Activated CD4-positive, alpha-beta T cell treated with anti-CD3 and anti-CD28 coated beads for 36 hours (primary cell): ENCODE results near the gene UNC45A. TPM values are rescaled to one million over a fixed set of nuclear protein-coding genes. Genes with fewer than 3 reads are reported as not detected.
A peak's percentile ranks its signal among the peaks of the same experiment; 100 is the strongest.

Source experiments
- ATAC-seq: fragments of 200-7000 bp; cut with Tn5 transposase; one replicate; pipeline ENCODE4 v1.10.0; 2021; ENCODE audit warnings: mild to moderate bottlenecking, moderate library complexity
- CTCF ChIA-PET: fragments of 350-600 bp; sonication (Branson Sonifier 250); formaldehyde crosslinking; loops from one replicate; lab custom pipeline; 2021; ENCODE audit warnings: antibody characterized with exemption; lab: Charles Lee
- POLR2A ChIA-PET: fragments of 350-600 bp; sonication (Branson Sonifier 250); formaldehyde crosslinking; loops from one replicate; lab custom pipeline; 2021; ENCODE audit warnings: antibody characterized with exemption, inconsistent platforms; lab: Charles Lee
- DNase-seq: peaks from one replicate; pipeline ENCODE4 v3.0.0-alpha.2; 2020
- H3K27ac Mint-ChIP-seq: one replicate; pipeline ENCODE4 v1.8.0; 2021; ENCODE audit warnings: mixed read lengths
- H3K27me3 Mint-ChIP-seq: one replicate; pipeline ENCODE4 v1.8.0; 2021; ENCODE audit warnings: mixed read lengths
- H3K36me3 Mint-ChIP-seq: one replicate; pipeline ENCODE4 v1.8.0; 2021; ENCODE audit warnings: low read depth, mixed read lengths
- H3K4me1 Mint-ChIP-seq: one replicate; pipeline ENCODE4 v1.8.0; 2021; ENCODE audit warnings: mixed read lengths
- H3K4me3 Mint-ChIP-seq: one replicate; pipeline ENCODE4 v1.8.0; 2021; ENCODE audit warnings: mild to moderate bottlenecking, moderate library complexity, mixed read lengths
- H3K9me3 Mint-ChIP-seq: one replicate; pipeline ENCODE4 v1.8.0; 2021; ENCODE audit warnings: low read depth, mixed read lengths
- intact Hi-C, 2 experiments: fragments of 100-400 bp; cut with DNase I in 1 of 2; cut with micrococcal nuclease in 1 of 2; formaldehyde crosslinking; loops; one replicate each; pipeline versions ENCODE4 v1.14.2 to v1.15.1; 2022 to 2024; cut with DNase I, micrococcal nuclease
- total RNA-seq, 2 experiments: library from RNA; stranded (reverse); gene quantifications; one replicate each; pipeline ENCODE4 v1.2.3, GENCODE V29; 2021

UNC45A gene
- total RNA-seq, 2 experiments from 2014 or later: 51.4 to 65.6 TPM

GRCh38 chr15:90931828-90932659 lies 3.0 kb upstream of the UNC45A start, which contains the start of gene HDDC3:
Gene HDDC3 (minus strand): TSS chr15:90932549. CDS start chr15:90932540, 9 bp downstream.
- peak; percentile 68 for ATAC-seq
- Mint-ChIP-seq H3K4me3 (peak within 1 kb of the TSS; percentile 99), H3K4me1 (peaks cover 47% of the 10 kb centered on the region), H3K9me3 (no peaks in the 10 kb centered on the region), H3K36me3 (peaks cover 26% of the 10 kb centered on the region), H3K27me3 (no peaks in the 10 kb centered on the region), H3K27ac (peak within 1 kb of the TSS; percentile 99)
- ChIA-PET POLR2A (interaction anchor here (0.6 to 2.2 kb wide), 16 partner anchors 9 to 699 kb away, joined by 3 to 15 read pairs (median 4); partner anchors contain the start of genes BLM, CIB1, IQGAP1 and MAN2A2), CTCF (interaction anchor here (0.5 to 11.3 kb wide), 54 partner anchors 9 to 745 kb away, joined by 3 to 164 read pairs (median 4); partner anchors contain the start of genes BLM, FES, IQGAP1 and MAN2A2)
- DNase-seq: peak; percentile 96
- intact Hi-C loops: loop anchor here (1.0 to 10.0 kb wide), 13 partner anchors 29 to 1970 kb away; partner anchors contain the start of genes NGRN (in 2 of the 2), AP3S2 (in 1 of the 2), CHD2 (in 1 of the 2) and IDH2 (in 1 of the 2)

DNA sequence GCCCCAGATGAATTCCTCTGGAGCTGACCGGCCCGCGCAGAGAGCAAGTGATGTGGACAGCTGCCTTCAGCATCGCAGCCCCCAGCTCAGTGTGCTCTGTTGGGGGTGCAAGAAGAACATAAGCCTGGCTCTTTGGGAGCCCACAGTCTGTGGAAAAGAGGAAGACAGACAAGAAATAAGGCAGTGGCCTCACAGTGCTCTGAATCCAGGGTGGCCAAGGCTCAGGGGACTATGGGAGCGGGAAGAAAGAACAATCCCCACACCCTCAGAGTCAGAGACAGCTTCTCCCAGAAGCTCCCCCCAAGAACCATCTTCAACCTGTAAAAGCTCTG lies 2.5 kb upstream of the UNC45A start:
- peaks cover 26% of the 10 kb centered on the region for H3K36me3 Mint-ChIP-seq
- no peak for DNase-seq
- H3K4me1 Mint-ChIP-seq: peaks cover 47% of the 10 kb centered on the region
- H3K27ac Mint-ChIP-seq: peak overlapping the region; percentile 99
- intact Hi-C loops: loop anchor here (1.0 to 10.0 kb wide), 10 partner anchors 29 to 1970 kb away; partner anchors contain the start of genes AP3S2 (in 1 of the 2), CHD2 (in 1 of the 2), IDH2 (in 1 of the 2) and MAN2A2 (in 1 of the 2)
- H3K9me3 Mint-ChIP-seq: no peaks in the 10 kb centered on the region
- no peak for ATAC-seq
- POLR2A ChIA-PET: interaction anchor here (0.6 to 2.2 kb wide), 8 partner anchors 28 to 89 kb away, joined by 3 to 15 read pairs (median 4); partner anchors contain the start of genes MAN2A2 and PRC1
- H3K27me3 Mint-ChIP-seq: no peaks in the 10 kb centered on the region
- CTCF ChIA-PET: interaction anchor here (0.5 to 11.3 kb wide), 43 partner anchors 8 to 613 kb away, joined by 3 to 164 read pairs (median 4); partner anchors contain the start of genes BLM, FES, MAN2A2 and RCCD1
- peak overlapping the region; percentile 99 for H3K4me3 Mint-ChIP-seq

- ChIA-PET POLR2A (interaction anchor here (0.6 to 2.2 kb wide), 3 partner anchors 31 to 88 kb away, joined by 3 to 15 read pairs (median 3); partner anchors contain the start of gene MAN2A2), CTCF (interaction anchor here (0.6 to 11.3 kb wide), 28 partner anchors 8 to 733 kb away, joined by 3 to 164 read pairs (median 6); partner anchors contain the start of genes FES, MAN2A2 and RCCD1)
- intact Hi-C loops: loop anchor here (5.0 to 10.0 kb wide), 6 partner anchors 96 to 1969 kb away; partner anchors contain the start of genes AP3S2 (in 1 of the 2), CHD2 (in 1 of the 2), IDH2 (in 1 of the 2) and NGRN (in 1 of the 2)
- H3K36me3 Mint-ChIP-seq: peaks cover 27% of the 10 kb centered on the region
- peak overlapping the region; percentile 49 for H3K27ac Mint-ChIP-seq
- DNase-seq (no peak), ATAC-seq (no peak)
- no peaks in the 10 kb centered on the region for H3K9me3 Mint-ChIP-seq
- H3K4me1 Mint-ChIP-seq: peaks cover 47% of the 10 kb centered on the region
- peak overlapping the region; percentile 99 for H3K4me3 Mint-ChIP-seq
- H3K27me3 Mint-ChIP-seq: no peaks in the 10 kb centered on the region
Observed at GRCh38 chr15:90933301-90933700, 1.8 kb upstream of the UNC45A start.

GRCh38 chr15:90934256-90934948 lies 683 bp upstream of the UNC45A start:
- intact Hi-C loops: loop anchor here (1.0 to 10.0 kb wide), 10 partner anchors 20 to 1968 kb away; partner anchors contain the start of genes AP3S2 (in 1 of the 2), BLM (in 1 of the 2), CHD2 (in 1 of the 2) and IDH2 (in 1 of the 2)
- H3K9me3 Mint-ChIP-seq: no peaks in the 10 kb centered on the region
- H3K27ac Mint-ChIP-seq: peak overlapping the region; percentile 86
- DNase-seq: peak; percentile 95
- ChIA-PET POLR2A (interaction anchor here (1.2 to 1.8 kb wide), 5 partner anchors 20 to 217 kb away, joined by 4 to 14 read pairs (median 7); partner anchors contain the start of genes BLM, MAN2A2 and RCCD1), CTCF (interaction anchor here (0.5 to 11.3 kb wide), 27 partner anchors 9 to 1191 kb away, joined by 3 to 164 read pairs (median 5); partner anchors contain the start of genes BLM, FES, MAN2A2 and RCCD1)
- ATAC-seq: peak; percentile 37
- H3K4me3 Mint-ChIP-seq: peak overlapping the region; percentile 63
- H3K36me3 Mint-ChIP-seq: peaks cover 29% of the 10 kb centered on the region
- H3K4me1 Mint-ChIP-seq: peaks cover 41% of the 10 kb centered on the region
- no peaks in the 10 kb centered on the region for H3K27me3 Mint-ChIP-seq

- Mint-ChIP-seq H3K9me3 (no peaks in the 10 kb centered on the region), H3K4me3 (peak overlapping the region; percentile 63), H3K27ac (no peak overlapping the region), H3K4me1 (peaks cover 24% of the 10 kb centered on the region), H3K36me3 (peaks cover 26% of the 10 kb centered on the region), H3K27me3 (no peaks in the 10 kb centered on the region)
- intact Hi-C loops: loop anchor here in 1 of 2 experiments (10.0 kb wide), 1 partner anchor 1362 kb away; the partner anchor contains the start of gene TICRR
- ATAC-seq (no peak), DNase-seq (no peak)
- ChIA-PET CTCF (interaction anchor here (0.7 to 11.3 kb wide), 5 partner anchors 11 to 77 kb away, joined by 3 to 164 read pairs (median 6); partner anchors contain the start of genes MAN2A2 and RCCD1), POLR2A (interaction anchor here (0.6 kb wide), 1 partner anchor 1754 kb away, joined by 3 read pairs; no protein-coding TSS in a partner anchor)
Observed at GRCh38 chr15:90936823-90937222, 1.7 kb downstream of the UNC45A start.

DNA sequence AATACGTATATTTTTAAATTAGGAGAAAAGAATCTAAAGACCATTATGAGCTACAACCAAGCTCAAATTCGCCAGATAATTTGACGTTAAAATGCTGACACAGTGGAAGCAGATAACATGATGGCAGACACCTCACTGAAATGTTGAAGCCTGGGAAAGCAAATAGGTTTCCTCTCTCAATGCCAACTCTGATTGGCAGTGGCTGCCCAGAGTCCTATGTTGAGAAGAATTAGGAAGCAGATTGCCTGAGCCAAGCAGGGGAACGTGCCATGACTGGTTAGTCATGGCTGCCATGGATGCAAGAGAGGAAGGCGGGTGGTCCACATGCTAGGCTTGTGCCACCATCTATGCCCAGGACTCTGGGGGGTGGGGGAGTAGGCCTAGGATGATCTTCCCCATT lies 3.2 kb downstream of the UNC45A start:
- ATAC-seq (no peak), DNase-seq (no peak)
- Mint-ChIP-seq H3K9me3 (no peaks in the 10 kb centered on the region), H3K4me3 (no peak overlapping the region), H3K27ac (no peak overlapping the region), H3K4me1 (peaks cover 19% of the 10 kb centered on the region), H3K36me3 (peaks cover 33% of the 10 kb centered on the region), H3K27me3 (no peaks in the 10 kb centered on the region)
- POLR2A ChIA-PET: no interaction called here
- intact Hi-C loops: loop anchor here in 1 of 2 experiments (10.0 kb wide), 1 partner anchor 1363 kb away; the partner anchor contains the start of gene TICRR
- CTCF ChIA-PET: interaction anchor here (0.8 to 11.3 kb wide), 2 partner anchors 20 to 233 kb away, joined by 3 to 139 read pairs; partner anchors contain the start of gene RCCD1

- H3K27ac Mint-ChIP-seq: no peak overlapping the region
- H3K4me3 Mint-ChIP-seq: no peak overlapping the region
- peaks cover 10% of the 10 kb centered on the region for H3K4me1 Mint-ChIP-seq
- intact Hi-C loops: loop anchor here in 1 of 2 experiments (10.0 kb wide), 1 partner anchor 1365 kb away; the partner anchor contains the start of gene TICRR
- ChIA-PET POLR2A (interaction anchor here (1.2 kb wide), 1 partner anchor 15 kb away, joined by 4 read pairs; the partner anchor contains the start of gene RCCD1), CTCF (interaction anchor here (0.5 to 11.3 kb wide), 4 partner anchors 19 to 235 kb away, joined by 3 to 139 read pairs (median 3); partner anchors contain the start of gene RCCD1)
- no peaks in the 10 kb centered on the region for H3K9me3 Mint-ChIP-seq
- H3K36me3 Mint-ChIP-seq: peaks cover 37% of the 10 kb centered on the region
- H3K27me3 Mint-ChIP-seq: no peaks in the 10 kb centered on the region
- DNase-seq (no peak), ATAC-seq (no peak)
Observed at GRCh38 chr15:90939756-90940155, 4.7 kb downstream of the UNC45A start.

DNA sequence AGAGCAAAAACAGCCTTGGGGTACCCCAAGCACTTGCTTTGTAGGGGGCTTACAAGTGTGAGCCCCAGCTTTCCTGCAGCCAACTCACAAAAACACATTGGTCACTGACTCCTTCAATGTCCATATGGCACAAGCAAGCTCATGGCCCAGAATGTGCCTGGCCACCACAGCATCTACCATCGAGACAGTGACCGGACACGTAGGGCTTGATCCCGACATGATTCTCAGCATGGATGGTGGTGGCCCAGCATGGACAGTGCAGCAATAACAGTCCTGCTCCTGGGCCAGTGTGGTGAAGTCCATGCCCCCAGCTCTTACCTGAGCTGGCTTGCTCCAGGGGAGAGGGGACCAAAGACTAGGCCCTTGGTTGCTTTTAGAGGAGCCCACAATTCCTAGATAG lies 6.0 kb downstream of the UNC45A start:
- intact Hi-C loops: no loop called here
- CTCF ChIA-PET: interaction anchor here (0.7 to 5.1 kb wide), 5 partner anchors 7 to 293 kb away, joined by 3 to 42 read pairs (median 4); partner anchors contain the start of genes HDDC3 and UNC45A
- peaks cover 42% of the 10 kb centered on the region for H3K36me3 Mint-ChIP-seq
- H3K27ac Mint-ChIP-seq: no peak overlapping the region
- no peaks in the 10 kb centered on the region for H3K9me3 Mint-ChIP-seq
- H3K4me3 Mint-ChIP-seq: no peak overlapping the region
- no peaks in the 10 kb centered on the region for H3K27me3 Mint-ChIP-seq
- ATAC-seq: no peak
- H3K4me1 Mint-ChIP-seq: peaks cover 8% of the 10 kb centered on the region
- POLR2A ChIA-PET: interaction anchor here (1.4 kb wide), 1 partner anchor 10 kb away, joined by 6 read pairs; no protein-coding TSS in a partner anchor
- DNase-seq: no peak

DNA sequence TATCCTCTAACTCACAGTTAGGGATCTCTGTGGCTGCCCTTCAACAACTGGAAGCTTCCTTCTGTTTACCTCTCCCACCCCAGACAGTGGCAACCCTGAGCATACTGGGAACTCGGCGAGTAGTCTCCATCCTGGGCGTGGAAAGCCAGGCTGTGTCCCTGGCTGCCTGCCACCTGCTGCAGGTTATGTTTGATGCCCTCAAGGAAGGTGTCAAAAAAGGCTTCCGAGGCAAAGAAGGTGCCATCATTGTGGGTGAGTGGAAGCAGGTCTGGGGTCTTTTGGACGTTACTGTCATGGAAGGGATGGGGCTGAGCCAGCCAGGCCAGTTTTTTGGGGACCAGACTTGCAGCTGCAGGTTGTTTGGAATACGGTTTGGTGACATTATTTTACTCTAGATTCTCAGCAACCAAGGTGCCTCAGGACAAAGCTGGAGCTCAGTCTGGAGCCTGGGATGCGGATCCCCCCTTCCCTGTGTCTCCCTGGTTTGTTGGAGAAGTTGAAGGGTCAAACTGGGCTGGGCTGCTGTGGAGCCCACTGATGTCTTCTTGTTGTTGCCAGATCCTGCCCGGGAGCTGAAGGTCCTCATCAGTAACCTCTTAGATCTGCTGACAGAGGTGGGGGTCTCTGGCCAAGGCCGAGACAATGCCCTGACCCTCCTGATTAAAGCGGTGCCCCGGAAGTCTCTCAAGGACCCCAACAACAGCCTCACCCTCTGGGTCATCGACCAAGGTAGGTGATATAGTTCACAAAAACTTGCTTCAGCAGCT lies 7.5 kb downstream of the UNC45A start:
- no peak overlapping the region for H3K27ac Mint-ChIP-seq
- no peak for DNase-seq

More for the DNA sequence above, 7.5 kb downstream of the UNC45A start:
- H3K4me1 Mint-ChIP-seq: no peaks in the 10 kb centered on the region
- H3K27me3 Mint-ChIP-seq: no peaks in the 10 kb centered on the region
- no peak for ATAC-seq
- H3K36me3 Mint-ChIP-seq: peaks cover 42% of the 10 kb centered on the region
- CTCF ChIA-PET: interaction anchor here (0.6 to 5.1 kb wide), 4 partner anchors 9 to 84 kb away, joined by 3 to 42 read pairs (median 5); partner anchors contain the start of genes HDDC3 and UNC45A
- H3K9me3 Mint-ChIP-seq: no peaks in the 10 kb centered on the region
- H3K4me3 Mint-ChIP-seq: no peak overlapping the region
- intact Hi-C loops: no loop called here
- POLR2A ChIA-PET: interaction anchor here (1.4 kb wide), 1 partner anchor 11 kb away, joined by 6 read pairs; no protein-coding TSS in a partner anchor
